ENCODE results near the gene LRRC46.

The LRRC46 gene

DNA sequence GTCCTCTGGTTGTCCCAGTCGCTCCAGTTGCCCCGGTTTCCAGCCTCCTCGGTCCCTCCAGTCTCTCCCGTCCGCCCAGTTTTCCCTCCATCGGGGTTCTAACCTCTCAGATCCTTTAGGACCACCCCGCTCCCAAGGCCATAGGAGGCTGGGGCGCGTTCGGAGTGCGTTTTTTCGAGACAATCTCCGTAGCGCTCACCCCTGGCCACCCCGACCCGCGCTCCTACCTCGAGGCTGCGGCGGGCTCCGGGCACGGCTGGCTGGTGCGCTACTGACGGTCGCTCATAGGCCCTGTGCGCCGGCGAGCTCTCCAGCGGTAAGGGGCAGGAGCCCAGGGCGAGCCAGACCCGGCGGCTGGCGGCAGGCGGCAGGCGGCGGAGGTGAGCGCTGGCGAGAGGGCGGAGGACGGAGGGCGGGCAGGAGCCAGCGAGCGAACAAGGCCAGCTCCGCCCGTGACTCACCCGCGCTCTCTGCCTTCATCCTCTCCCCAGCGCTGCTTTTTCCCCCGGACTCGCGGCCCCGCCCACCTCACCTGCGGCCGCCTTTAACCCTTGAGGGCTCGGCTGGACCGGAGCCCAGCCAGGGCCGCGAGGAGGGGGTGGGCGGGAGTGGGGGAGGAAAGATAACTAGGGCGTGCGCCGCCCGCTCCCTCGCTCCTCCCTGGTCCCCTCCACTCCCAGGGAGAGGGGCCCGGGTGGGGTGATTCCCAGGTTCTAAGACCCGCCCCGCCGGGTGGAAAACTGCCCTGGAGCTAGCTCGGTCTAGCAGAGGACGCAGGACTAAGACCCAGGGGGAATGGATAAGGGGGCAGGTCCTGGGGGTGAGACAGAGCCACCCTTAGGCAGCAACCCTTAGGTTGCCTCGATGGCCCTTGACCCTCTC is 19.5 kb downstream of the LRRC46 start, which contains the start of gene SP6:
TSS of gene SP6 (minus strand) at position 472 of the 882 bp plus-strand sequence. CDS start 2,734 bp downstream, outside the sequence.
- no peak for DNase-seq (ENCODE audit: low read depth, low spot score)

GRCh38 chr17:47851764-47852112 is 20.3 kb downstream of the LRRC46 start:
- DNase-seq (ENCODE audit: low read depth, low spot score), result no peak

DNA sequence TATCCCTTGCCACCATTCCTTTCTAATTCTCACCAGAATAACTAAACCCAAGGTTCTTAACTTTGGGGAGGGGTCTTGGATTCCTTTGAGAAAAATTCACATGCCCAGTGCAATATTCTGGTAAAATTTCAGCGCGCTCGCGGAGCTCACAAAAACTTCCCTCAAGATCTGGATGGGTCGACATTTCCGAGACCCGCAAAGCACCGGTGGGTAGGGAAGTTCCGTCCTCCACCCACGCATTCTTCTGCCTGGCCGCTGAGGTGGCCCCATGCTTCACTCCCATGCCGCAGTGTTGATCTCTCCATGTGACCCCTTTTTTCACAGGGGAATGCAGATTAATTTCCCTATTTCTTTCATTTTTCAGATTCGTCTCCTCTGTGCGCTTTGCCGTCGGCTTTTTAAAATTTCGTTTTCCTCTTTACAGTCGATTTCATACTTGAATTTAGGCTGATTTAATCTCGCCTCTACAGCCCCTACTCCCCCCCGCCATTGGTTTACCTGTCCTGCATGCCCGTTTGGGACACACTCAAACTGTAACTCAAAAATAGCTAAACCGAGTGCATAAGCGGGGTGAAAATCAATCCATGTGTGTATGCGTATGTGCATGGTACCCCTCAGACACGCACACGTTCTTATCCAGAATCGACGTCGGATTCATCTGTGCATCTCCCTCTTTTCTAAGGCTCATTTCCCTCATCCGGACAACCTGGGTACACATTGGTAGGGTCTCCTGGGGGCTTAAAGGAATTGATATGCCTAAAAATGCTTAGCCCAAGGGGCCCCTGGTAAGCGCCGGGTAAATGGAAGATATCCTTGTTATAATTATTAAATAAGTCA is 20.9 kb downstream of the LRRC46 start:
- no peak for DNase-seq (ENCODE audit: low read depth, low spot score)

DNA sequence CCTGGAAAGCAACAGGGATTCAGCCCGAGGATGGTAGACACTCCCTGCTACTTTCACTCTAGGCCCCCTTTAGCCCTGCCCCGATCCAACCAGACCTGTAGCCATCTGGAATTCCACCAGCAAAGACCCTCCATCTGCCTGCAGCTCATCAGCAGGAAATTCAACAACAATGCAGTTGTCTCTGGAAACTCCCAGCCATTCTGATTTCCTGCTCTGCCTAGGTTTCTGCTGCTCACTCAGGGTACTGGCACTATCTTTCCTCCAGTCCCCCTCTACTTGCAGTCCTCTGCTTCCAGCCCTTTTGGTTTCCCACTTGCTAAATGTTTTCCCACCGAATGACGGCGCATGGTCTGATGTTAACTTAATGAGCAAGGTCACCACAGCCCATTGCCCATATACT is 22.1 kb downstream of the LRRC46 start:
- no peak for DNase-seq (ENCODE audit: low read depth, low spot score)

DNA sequence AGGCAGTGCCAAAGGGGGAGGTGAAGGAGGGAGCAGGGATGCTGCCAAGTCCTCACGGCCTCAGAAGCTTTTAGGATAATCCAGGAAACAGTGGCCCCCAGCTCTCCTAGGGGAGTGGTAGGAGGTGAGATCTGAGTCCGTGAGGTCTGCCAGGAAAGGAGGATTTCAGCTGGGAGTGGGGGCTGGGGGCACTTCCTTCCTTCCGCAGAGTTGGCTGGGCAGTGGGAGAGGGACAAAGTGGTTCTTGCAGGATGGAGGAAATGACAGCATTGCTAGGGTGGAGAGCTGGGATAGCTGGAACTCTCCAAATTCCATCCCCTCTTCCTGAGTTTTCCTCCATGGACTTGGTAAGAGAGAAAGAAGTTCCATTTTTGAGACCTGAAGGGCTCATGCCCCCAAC is 24.3 kb downstream of the LRRC46 start:
- no peak for DNase-seq (ENCODE audit: low read depth, low spot score)

DNA sequence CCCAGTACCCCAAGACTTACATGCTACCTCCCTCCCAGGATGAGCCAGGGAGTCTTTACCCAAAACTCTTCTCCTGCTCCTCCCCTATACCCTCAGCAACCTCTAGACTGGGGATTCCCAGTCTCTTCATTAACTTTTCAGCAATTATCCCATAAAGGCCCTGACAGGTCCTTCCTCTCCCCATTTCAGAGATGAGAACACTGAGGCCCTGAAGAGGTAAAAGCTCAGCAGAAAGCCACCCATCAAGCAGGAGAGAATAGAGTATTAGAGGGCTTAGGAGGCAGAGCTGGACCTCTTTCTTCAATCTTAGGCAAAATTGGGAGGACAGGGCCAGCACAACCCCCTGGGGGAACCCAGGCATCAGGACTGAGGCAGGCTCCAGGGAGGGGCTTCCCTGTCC is 25.4 kb downstream of the LRRC46 start:
- no peak for DNase-seq (ENCODE audit: low read depth, low spot score)

GRCh38 chr17:47857551-47858455 is 26.3 kb downstream of the LRRC46 start:
- DNase-seq (ENCODE audit: low read depth, low spot score), result no peak

DNA sequence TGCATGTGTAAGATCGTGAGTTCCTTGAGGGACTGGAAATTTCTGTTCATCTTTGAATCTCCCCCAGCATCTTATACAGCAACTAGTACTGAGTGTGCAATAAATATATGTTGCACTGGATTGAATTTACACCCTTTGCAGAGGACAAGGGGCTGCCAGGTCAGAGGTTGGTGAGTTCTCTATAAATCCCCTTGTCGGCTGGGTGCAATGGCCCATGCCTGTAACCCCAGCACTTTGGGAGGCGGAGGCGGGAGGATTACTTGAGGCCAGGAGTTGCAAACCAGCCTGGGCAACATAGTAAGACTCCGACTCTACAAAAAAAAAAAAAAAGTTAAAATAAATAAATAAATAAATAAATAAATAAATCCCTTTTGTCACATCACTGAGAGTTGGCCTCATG is 28.9 kb downstream of the LRRC46 start:
- no peak for DNase-seq (ENCODE audit: low read depth, low spot score)

- DNase-seq (ENCODE audit: low read depth, low spot score), result no peak
Measured at GRCh38 chr17:47862621-47863440, 31.4 kb downstream of the LRRC46 start.

GRCh38 chr17:47864791-47865216 is 33.3 kb downstream of the LRRC46 start:
- DNase-seq (ENCODE audit: low read depth, low spot score), result no peak

- DNase-seq (ENCODE audit: low read depth, low spot score), result no peak
Measured at GRCh38 chr17:47866941-47867340, 35.5 kb downstream of the LRRC46 start.

DNA sequence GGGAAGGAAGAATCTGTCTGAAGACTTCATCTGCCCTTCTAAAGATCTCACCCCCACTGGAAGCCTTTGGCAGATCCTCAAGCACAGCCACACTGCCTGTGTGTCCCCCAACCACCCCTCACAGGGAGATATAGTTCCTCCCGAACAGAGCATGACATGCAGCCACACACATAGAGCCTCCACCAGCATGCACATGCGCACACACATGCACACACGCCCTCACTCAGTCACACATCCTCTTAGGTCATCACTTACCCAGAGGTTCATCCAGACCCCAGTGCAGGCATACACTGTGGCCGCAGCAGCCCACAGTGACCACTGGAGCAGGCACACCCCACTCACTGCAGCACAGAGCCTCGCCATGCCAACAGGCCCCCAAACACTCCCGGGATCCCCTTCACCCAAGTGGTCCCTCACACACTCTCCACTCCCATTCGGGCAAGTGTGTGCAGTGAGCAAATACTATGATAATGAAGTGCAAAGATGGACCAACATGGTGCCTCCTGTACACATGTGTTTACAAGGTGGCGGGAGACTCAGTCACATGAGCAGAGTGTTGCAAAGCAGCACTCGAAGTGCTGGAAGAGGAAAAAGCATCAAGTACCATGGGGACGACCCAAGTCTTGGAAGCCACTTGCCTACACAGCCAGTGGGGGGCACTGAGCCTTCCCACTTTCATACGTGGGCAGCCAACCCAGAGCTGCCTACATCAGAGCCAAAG is 36.5 kb downstream of the LRRC46 start:
- DNase-seq (ENCODE audit: low read depth, low spot score), result no peak

DNA sequence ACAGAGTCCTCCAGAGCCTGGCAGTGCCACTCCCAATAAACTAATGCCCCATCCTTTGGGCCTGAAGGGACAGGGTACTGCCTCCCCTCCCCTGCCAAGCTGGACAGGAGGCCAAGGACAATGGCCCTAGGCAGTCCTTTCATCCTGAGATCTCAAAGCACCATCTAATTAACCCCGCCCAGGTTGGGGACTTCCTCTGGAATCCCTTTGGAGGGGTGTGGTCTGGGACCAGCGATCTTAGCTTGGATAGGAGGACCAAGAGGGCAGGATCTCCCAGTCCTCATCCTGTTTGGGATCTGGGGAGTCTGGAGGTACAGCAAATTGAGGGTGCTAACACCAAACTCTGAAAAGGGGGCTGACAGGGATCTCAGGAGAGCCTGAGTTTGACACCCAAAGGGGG is 37.6 kb downstream of the LRRC46 start:
- DNase-seq (ENCODE audit: low read depth, low spot score), result no peak

- DNase-seq (ENCODE audit: low read depth, low spot score), result no peak
Measured at GRCh38 chr17:47870056-47870455, 38.6 kb downstream of the LRRC46 start.

- no peak for DNase-seq (ENCODE audit: low read depth, low spot score)
Measured at GRCh38 chr17:47871048-47871447, 39.6 kb downstream of the LRRC46 start.

DNA sequence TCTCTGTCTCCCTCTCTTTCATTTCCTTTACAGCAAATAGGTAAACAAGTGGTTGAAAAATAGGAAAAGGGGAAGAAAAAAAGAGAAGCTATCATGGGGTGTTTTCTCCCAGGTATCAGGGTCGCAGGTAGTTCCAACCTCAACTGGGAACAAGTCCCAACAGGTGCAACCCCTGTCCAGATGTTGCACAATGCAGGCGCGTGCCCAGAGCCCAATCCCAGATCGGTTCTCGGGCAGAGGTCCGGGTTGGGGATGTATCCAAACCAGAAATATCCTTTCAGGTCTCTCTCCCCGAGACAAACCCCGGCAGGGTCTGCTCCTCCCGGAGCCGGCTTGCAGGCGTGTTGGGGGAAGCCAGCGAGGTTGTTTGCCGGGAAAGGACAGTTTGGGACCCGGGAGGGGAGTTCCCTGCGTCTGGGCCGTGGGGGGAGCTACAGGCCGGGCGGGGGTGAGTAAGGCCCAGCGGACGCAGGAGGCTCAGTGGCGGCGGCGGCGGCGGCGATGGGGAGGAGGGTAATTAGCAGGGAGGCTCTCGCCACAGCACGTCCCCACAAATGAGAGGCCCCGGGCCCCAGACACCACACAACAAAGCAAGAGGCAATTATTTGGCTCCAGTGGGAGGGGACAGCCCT is 40.7 kb downstream of the LRRC46 start:
- DNase-seq (ENCODE audit: low read depth, low spot score), result no peak

- DNase-seq (ENCODE audit: low read depth, low spot score), result no peak
Measured at GRCh38 chr17:47872651-47873161, 41.2 kb downstream of the LRRC46 start.

DNA sequence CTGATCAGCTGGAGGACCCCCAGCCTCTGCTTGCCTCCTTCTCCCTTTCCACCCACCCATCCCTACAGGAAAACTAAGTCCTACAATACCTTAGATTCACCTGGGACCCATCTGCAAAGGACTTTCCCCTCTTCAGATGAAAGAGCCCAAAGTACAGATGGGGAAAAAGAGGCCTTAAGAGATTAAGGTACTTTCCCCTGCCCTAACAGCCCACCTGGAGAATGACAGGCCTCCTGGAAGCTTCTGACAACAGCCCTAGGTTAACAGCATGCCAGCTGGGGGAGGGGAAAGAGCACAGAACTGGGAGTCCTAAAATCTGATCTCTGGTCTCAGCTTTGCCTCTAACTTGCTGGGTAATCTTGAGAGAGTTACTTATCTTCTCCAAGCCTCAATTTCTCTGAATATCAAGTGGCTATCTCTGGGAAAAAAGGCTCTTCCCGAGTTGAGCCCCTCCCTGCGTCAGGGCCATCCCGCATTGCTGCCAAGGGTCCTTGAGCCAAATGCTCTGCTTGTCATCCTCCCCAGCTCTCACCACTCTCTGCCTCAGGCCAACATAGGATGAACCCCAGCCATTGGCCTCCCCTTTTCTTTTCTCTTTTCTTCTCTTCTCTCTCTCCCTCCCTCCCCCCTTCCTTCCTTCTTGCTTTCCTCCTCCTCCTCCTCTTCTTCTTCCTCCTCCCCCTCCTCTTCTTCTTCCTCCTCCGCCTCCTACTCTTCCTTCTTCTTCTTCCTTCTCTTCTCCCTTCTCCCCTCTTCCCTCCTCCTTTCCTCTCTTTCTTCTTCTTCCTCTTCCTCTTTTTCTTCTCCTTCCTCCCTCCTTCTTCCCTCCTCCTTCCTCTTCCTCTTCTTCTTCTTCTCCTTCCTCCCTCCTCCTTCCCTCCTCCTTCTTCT is 42.0 kb downstream of the LRRC46 start:
- DNase-seq (ENCODE audit: low read depth, low spot score), result no peak
